SK-N-SH treated with all-trans-retinoic acid at 6 μM for 48 hours (cell line): Measurements from ENCODE around the gene CHST13.

Experiments
- CSDC2 ChIP-seq: fragments of 250-450 bp; sonication (Bioruptor Pico); IDR thresholded peaks from 2 replicates; pipeline ENCODE4 v1.5.0; 2020; ENCODE audit warnings: mild to moderate bottlenecking, moderate library complexity
- SNAI2 ChIP-seq: fragments of 250-450 bp; sonication (Bioruptor Pico); IDR thresholded peaks from 2 replicates; pipeline ENCODE4 v1.5.0; 2020; ENCODE audit warnings: mild to moderate bottlenecking, moderate library complexity
- ZNF565 ChIP-seq: fragments of 450-650 bp; formaldehyde crosslinking; conservative IDR thresholded peaks from 2 replicates; pipeline ENCODE4 v1.5.0; 2020; ENCODE audit warnings: low read depth, mild to moderate bottlenecking, moderate library complexity

GRCh38 chr3:126498929-126499328, 25.0 kb upstream of the CHST13 start:
- no peak for TF ChIP-seq ZNF565 (CRISPR knock-in tag)
- no peak for TF ChIP-seq CSDC2
- TF ChIP-seq SNAI2 (CRISPR knock-in tag): no peak
